NCI-H2029 treated with DMSO at 0.1 percent for 48 hours (cell line): ENCODE data around the gene NOTCH4.
A peak's percentile ranks its signal among the peaks of the same experiment; 100 is the strongest.

Experiments used
- DNase-seq: peaks from one replicate; lab custom pipeline; 2025; lab: John Stamatoyannopoulos, UW

NOTCH4 gene

DNA sequence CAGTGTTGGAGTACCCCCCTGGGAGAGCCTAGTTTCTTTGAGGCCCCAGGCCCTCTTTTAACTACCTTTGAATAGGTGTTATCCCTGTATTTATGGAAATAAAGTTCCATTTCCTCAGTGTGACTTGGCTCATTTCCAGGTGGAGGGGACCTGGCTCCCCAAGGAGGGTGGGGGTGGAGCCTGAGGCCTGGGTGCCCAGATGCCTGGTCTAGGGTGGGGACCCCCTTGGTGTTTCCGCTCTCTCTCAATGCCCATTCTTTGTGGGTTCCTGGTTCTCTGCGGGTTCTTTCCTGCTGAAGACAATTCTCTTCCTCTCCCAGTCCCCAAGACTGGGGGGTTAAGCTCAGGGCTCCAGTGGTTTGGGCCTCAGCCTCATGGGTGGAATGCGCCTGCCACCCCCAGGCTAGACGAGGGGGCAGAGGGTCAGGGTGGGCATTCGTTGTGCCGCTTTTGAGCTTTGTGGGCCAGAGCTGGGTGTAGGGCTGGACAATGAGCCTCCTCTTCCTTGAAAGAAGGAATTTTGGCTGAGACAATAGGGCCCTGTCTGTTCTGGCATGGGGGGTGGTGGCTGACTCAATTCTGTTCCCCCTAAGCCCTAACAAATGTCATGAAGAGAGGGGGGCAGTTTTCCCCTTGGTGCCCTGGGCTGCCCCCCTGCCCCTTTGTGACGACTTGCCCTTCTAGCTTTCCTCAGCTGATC lies 60.2 kb downstream of the NOTCH4 start:
- DNase-seq = no peak

DNA sequence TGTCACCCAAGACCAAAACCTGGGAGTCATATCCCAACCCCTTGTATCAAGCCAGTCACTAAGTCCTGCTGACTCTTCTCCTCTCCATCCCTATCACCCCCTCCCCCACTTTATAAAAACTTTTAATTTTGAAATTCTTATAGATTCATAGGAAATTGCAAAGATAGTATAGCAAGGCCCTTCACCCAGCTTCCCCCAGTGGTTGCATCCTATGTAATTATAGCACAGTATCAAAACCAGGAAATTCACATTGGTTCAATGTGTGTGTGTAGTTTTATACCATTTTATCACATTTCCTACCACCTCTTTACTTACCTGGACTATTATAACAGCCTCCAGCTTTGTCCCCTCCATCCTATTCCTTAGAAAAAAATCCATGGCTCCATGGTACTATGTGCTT lies 65.8 kb downstream of the NOTCH4 start:
- no peak for DNase-seq

DNA sequence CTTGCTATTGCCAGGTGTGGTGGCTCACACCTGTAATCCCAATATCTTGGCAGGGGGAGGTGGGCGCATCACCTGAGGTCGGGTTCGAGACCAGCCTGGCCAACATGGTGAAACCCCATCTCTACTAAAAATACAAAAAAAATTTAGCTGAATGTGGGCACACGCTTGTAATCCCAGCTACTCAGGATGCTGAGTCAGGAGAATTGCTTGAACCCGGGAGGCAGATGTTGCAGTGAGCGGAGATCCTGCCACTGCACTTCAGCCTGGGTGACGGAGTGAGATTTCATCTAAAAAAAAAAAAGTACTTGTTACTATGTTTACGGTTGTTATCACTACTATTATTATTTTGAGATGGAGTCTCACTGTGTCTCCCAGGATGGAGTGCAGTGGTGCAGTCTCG lies 67.0 kb downstream of the NOTCH4 start:
- no peak for DNase-seq

GRCh38 chr6:32154514-32155161 lies 69.2 kb downstream of the NOTCH4 start:
- DNase-seq = peak; percentile 34

DNA sequence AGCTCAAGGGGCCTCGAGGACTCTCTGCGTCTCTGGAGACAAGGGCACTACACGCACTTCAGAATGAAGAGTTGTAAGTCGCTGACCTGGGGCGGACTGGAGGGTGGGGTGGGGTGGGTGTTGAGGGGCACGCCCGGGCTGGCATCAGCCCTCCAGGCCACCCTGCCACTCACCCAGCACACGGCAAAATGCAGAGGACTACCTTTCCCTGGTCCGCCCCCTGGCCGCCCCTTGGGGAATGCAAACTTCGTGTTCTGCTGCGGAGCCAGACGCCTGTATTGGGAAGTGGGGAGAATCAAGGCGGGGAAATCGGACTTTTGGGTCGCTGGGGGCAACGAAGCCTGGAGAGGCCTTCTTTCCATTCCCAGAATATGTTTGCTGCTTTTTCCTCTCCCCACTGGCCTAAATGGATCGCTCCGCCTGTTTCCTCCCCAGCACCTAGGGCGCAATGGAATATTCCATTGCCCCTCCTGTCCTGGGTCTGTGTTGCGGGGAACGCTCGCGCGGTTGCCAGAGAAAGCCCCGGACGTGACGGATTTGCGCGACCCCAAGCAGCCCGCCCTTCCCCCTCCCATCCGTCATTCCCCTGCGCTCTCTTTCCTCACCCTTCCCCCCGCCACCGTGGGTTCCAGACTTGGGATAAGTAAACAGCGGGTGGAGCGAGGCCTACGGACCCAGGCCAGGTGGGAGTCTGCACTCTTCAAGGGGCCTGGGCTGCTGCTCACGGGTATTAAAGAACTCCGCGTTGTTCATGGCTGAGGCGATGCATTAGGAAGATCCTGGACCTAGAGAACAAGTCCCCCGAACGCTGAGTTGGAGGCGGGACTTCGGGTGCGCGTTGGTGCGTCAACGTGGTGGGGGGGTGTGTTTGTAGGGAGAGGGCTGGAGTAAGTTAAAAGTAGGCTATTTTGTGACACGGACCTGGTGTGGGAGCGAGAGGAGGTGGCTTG lies 70.0 kb downstream of the NOTCH4 start, which contains the start of gene PPT2:
Gene PPT2 (plus strand): TSS at position 578 of the 950 bp plus-strand sequence. CDS start 454 bp downstream, outside the sequence.
- peak; percentile 43 for DNase-seq

DNA sequence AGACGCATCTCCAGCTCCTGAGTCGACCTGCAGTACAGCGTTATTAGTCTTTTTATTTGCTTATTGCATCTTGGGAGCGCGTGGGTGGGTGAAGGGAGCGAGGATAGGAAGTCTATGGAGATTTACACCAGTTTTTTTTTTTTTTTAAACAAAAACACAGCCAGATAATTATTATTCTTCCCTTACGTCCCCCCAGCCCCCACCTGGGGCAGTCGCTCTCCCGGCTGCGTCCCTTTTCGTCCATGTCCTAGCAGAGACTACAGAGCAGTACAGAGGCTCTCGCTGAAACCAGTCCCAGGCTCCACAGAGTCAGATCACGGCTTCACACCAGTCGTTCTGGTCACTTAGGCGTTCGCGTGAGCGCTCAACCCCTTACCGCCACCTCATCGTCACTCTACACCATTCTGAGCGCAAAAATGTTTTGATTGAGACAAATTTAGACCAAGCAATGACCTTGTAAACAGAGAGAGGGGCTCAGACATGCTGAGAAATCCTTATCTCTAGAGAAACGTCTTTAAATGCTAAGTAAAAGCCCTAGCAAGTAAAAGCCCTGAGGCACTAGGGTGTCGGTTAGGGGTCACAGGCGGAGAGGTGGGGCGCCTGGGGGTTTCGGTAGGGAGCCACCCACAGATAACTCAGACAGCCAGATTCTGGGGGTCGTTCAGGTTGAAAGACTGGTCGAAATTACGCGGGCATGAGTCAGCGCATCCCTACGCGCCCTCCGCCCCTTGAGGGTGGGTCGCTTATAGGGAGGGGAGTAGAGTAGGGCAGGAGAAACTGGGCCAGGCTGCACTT lies 70.9 kb downstream of the NOTCH4 start:
- DNase-seq = no peak

DNA sequence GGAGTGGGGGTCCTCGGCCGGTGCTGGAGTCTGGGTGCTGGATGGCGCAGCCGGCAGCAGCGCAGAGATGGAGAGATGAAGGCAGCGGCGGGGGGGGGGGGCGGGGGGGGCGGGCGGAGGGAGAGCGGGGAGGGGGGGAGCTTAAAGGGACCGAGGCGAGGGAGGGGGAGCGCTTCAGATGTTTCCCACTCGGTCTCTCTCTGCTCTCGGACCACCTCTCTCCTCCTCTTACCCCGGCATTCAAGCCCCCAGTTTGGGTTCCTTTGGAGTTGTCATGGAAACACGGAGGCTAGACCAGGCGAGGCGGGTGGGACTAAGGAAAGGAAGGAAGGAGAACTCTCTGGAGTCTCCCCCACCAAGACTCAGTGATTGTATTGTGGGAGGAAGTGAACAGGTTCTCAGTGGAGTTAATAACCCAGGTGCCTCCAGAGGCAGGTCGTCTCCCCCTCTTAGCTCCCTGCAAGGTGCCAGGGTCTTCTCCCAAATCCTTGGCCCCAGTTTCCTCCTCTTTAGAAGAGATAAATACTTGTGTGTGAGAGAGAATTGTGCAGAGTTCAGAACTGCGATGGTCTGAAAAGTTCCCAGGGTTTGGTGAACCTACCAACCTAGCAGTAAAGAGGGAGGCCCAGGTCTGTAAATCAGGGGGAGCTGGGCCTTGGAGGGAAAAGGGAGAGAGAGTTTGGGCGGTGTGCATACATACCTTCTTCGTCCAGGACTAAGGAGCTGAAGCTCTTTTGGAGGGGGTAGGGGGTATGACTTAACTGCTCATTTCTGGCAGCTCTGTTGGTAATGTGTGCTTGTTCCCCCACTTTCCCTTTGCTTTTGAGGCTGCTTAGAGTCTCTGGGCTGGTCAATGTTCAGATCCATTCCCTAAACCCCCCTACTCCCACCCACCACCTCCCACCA lies 71.8 kb downstream of the NOTCH4 start, which contains the start of gene PRRT1:
Gene PRRT1 (minus strand): TSS at position 77 of the 906 bp plus-strand sequence. CDS start 112 bp downstream, outside the sequence.
- no peak for DNase-seq

- DNase-seq = no peak
Observed at GRCh38 chr6:32151181-32151862, 72.5 kb downstream of the NOTCH4 start.

GRCh38 chr6:32149932-32150870 lies 73.7 kb downstream of the NOTCH4 start:
- DNase-seq = no peak

DNA sequence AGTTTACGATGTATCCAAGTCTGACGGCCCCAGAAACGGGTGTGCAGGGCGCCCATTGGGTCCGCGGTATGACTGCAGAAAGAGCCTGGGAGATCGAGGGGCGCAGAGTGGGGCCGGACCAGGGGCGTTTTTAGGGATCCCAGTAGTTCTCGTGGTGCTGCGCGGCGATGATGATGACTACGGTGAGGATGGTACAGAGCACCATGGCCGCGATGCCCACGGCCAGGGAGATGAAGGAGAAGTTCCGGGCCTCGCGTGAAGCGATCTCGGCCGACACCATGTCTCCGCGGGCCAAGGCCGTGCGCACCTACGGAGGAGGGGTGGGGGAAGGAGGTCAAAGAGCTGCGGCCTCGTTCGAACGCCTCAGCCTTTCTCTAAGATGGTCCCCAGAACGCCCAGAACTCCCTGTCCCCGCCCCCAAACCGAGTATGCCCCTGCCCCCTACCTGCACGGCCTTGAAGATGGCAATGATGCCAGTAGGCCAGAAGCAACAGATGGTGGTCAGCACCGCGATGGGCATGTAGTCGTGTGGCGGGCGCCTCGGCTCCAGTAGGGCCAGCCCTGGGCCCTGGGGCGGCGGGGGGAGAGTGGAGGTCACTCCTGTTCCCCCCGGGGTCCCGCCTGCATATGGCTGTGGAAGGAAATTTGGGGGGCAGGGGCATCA lies 74.6 kb downstream of the NOTCH4 start:
- DNase-seq = no peak

DNA sequence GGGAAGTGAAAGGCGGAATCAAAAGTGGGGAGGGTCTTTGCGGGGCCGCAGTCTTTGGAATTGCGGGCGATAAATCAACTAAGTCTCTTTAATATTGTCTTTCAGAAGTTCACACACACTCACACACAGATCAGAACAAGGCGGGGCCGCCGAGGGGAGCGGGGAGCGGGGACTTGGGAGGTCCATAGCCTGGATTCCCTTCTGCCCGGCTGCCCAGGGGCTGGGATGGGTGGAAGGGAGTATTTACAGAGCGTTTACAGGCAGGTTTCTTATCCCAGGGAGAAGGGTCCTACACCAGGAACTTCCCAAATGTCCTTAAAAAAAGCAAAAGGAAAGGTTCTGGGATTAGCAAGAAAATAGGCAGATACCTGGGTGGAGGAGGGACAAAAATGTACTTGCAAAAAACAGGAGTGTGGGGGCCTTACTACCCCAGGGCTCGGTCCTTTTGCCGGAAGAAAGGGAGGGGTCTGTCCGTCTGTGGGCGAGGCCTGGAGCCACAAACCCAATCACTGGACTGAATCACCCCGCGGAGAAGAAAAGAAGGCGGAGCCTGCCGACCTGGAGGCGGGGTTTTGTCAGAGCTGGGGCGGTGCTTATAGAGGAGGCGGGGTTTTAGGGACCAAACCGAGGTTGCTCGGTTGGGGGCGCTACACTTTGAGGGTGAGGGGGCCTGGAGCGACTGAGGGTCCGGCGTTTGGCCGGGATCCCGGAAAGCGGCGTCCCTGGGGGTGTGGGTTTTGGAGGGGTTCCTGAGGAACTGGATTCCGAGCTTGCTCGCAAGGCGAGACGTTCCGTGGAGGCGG lies 75.4 kb downstream of the NOTCH4 start:
- DNase-seq = no peak

- DNase-seq = no peak
Observed at GRCh38 chr6:32147401-32148132, 76.3 kb downstream of the NOTCH4 start.

- no peak for DNase-seq
Observed at GRCh38 chr6:32146687-32147086, 77.2 kb downstream of the NOTCH4 start.

DNA sequence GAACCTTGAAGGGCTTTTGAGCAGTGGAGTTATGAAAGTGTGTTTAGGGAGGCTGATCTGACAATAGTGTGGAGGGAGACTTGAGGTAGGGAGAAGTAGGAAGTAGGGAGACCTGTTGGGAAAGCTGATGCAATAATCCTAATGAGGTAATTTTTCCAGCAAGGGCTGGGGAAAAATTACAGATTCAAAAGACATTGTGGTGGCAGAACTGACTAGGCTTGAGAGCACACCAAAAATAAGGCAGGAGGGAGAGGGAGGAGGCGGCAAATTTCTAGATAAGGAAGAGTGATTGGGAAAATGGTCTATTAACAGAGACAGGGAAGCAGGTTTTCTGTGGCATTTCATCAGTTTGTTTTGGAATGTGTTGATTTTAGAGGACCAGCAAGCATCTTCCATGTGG lies 77.6 kb downstream of the NOTCH4 start:
- DNase-seq = no peak
